GM18508 (cell line): ENCODE results near the gene PAPSS2.
"Not testable (repeated sequence)": the region's sequence is repeated elsewhere in the genome, so short reads cannot be mapped to it uniquely, and the experiment has no call there.

Experiments used
- ATAC-seq: cut with Tn5 transposase; IDR thresholded peaks from one replicate; pipeline ENCODE4 v1.9.1; 2021; ENCODE audit warnings: moderate number of reproducible peaks; ENCODE audit not compliant: insufficient read depth, unreplicated experiment

PAPSS2 gene

GRCh38 chr10:87659571-87660483, at the start of gene PAPSS2:
PAPSS2 (plus strand) TSS chr10:87659878; CDS start chr10:87659982, 104 bp downstream.
- ATAC-seq: no peak

- ATAC-seq: not testable (repeated sequence)
Observed at GRCh38 chr10:87611341-87611740, 48.3 kb upstream of the PAPSS2 start.

GRCh38 chr10:87612115-87612514, 47.6 kb upstream of the PAPSS2 start:
- ATAC-seq: no peak

- ATAC-seq: no peak
Observed at GRCh38 chr10:87613751-87614150, 45.9 kb upstream of the PAPSS2 start.

GRCh38 chr10:87615856-87616255, 43.8 kb upstream of the PAPSS2 start:
- ATAC-seq: no peak

GRCh38 chr10:87617503-87617902, 42.2 kb upstream of the PAPSS2 start:
- no peak for ATAC-seq

GRCh38 chr10:87618566-87619423, 40.9 kb upstream of the PAPSS2 start:
- ATAC-seq: no peak

GRCh38 chr10:87619705-87620104, 40.0 kb upstream of the PAPSS2 start:
- ATAC-seq: no peak

- ATAC-seq: not testable (repeated sequence)
Observed at GRCh38 chr10:87621440-87621839, 38.2 kb upstream of the PAPSS2 start.

- ATAC-seq: no peak
Observed at GRCh38 chr10:87622314-87623004, 37.2 kb upstream of the PAPSS2 start.

GRCh38 chr10:87623191-87623590, 36.5 kb upstream of the PAPSS2 start:
- no peak for ATAC-seq

- no peak for ATAC-seq
Observed at GRCh38 chr10:87625661-87626060, 34.0 kb upstream of the PAPSS2 start.

- ATAC-seq: no peak
Observed at GRCh38 chr10:87626422-87626892, 33.2 kb upstream of the PAPSS2 start.

- no peak for ATAC-seq
Observed at GRCh38 chr10:87630171-87630570, 29.5 kb upstream of the PAPSS2 start.

- no peak for ATAC-seq
Observed at GRCh38 chr10:87632454-87632853, 27.2 kb upstream of the PAPSS2 start.

GRCh38 chr10:87634311-87634710, 25.4 kb upstream of the PAPSS2 start:
- ATAC-seq: no peak

GRCh38 chr10:87635498-87636312, 24.0 kb upstream of the PAPSS2 start:
- peak; percentile 88 for ATAC-seq

- ATAC-seq: no peak
Observed at GRCh38 chr10:87636313-87636915, 23.3 kb upstream of the PAPSS2 start.

- ATAC-seq: no peak
Observed at GRCh38 chr10:87639493-87639892, 20.2 kb upstream of the PAPSS2 start.
